ENCODE measurements around the gene WASHC3. TPM values are rescaled to one million over a fixed set of nuclear protein-coding genes. Genes with fewer than 3 reads are reported as not detected.
A peak's percentile ranks its signal among the peaks of the same experiment; 100 is the strongest.

Gene WASHC3, protein sequence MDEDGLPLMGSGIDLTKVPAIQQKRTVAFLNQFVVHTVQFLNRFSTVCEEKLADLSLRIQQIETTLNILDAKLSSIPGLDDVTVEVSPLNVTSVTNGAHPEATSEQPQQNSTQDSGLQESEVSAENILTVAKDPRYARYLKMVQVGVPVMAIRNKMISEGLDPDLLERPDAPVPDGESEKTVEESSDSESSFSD
- 55.5 and 66.8 TPM in 2 replicates for total RNA-seq
- 59.8 and 60.3 TPM in 2 replicates for polyA plus RNA-seq

DNA sequence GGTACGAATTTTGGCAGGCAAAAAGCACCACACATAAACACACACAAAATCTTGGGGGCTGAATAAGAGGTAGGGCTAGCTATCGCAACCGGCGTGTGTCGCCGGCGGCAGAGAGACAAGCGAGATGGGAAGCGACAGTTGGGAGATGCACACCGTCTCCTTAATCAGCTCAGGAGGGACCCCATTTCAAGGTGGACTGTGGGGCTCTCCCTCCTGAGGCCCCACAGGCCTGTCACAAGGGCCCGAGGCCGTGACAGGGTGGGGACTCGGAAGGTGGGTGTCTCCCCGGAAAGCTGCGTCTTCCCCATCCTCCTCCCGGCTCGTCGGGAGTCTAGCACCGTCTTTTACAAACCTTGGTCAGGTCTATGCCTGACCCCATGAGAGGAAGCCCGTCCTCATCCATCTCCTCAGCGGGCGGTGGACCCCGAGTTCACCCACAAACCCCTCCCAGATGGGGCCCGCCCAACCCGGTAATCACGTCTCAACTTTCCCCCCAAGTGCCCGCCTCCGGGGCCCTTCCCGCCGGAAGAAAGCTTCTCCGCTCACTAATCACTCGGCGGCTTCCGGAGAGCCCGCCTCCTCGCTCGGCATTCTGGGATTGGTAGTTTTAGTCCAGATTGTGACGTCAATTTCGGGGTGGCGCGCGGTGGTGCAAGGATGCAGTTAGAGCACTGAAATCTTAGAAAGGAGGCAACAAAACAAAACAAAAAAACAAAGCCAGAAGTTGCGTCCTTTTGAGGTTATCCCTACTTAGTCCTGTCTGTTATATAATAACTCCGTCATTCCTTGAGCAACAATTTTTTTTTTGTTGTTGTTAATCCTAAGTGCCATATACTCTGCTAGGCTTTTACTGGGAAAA is at the start of gene WASHC3:
Gene WASHC3, minus strand, starts transcription at position 432 of the 859 bp plus-strand sequence. Its CDS starts 29 bp downstream, at position 403.
- WGBS (ENCODE audit: low lambda C conversion rate, missing lambda C conversion rate) = under 1% methylated on average over 39 of the region's 44 CpGs
- no peaks in the 10 kb centered on the region for H3K27me3 ChIP-seq
- H4K20me1 ChIP-seq (ENCODE audit: insufficient read depth, poor library complexity, severe bottlenecking) = no peaks in the 10 kb centered on the region
- H3K9me3 ChIP-seq (ENCODE audit: low read depth) = no peaks in the 10 kb centered on the region
- H3K4me1 ChIP-seq (ENCODE audit: insufficient read depth) = no peaks in the 10 kb centered on the region
- peak; percentile 96 for DNase-seq (ENCODE audit: low spot score)
- no peaks in the 10 kb centered on the region for H3K9me2 ChIP-seq (replicated peaks; ENCODE audit: insufficient read depth)
- peak within 1 kb of the TSS; percentile 78 for H3K27ac ChIP-seq
- TF ChIP-seq EZH2 (IDR thresholded peaks at IDR 0.05; ENCODE audit: borderline replicate concordance) = no peak
- TF ChIP-seq, protein P1, sequence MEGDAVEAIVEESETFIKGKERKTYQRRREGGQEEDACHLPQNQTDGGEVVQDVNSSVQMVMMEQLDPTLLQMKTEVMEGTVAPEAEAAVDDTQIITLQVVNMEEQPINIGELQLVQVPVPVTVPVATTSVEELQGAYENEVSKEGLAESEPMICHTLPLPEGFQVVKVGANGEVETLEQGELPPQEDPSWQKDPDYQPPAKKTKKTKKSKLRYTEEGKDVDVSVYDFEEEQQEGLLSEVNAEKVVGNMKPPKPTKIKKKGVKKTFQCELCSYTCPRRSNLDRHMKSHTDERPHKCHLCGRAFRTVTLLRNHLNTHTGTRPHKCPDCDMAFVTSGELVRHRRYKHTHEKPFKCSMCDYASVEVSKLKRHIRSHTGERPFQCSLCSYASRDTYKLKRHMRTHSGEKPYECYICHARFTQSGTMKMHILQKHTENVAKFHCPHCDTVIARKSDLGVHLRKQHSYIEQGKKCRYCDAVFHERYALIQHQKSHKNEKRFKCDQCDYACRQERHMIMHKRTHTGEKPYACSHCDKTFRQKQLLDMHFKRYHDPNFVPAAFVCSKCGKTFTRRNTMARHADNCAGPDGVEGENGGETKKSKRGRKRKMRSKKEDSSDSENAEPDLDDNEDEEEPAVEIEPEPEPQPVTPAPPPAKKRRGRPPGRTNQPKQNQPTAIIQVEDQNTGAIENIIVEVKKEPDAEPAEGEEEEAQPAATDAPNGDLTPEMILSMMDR (IDR thresholded peaks at IDR 0.05; ENCODE audit: poor library complexity) = no peak
- TF ChIP-seq EZH2phosphoT487 (IDR thresholded peaks at IDR 0.05; ENCODE audit: low read depth, severe bottlenecking, unreplicated experiment) = no peak
- peak within 1 kb of the TSS; percentile 83 for H3K4me2 ChIP-seq
- peak within 1 kb of the TSS; percentile 72 for H2AFZ ChIP-seq
- H3K4me3 ChIP-seq = peak within 1 kb of the TSS; percentile 55
- no peaks in the 10 kb centered on the region for H3K36me3 ChIP-seq (replicated peaks; ENCODE audit: insufficient read depth, low read depth)
- peaks cover 4% of the 10 kb centered on the region for H3K79me2 ChIP-seq

DNA sequence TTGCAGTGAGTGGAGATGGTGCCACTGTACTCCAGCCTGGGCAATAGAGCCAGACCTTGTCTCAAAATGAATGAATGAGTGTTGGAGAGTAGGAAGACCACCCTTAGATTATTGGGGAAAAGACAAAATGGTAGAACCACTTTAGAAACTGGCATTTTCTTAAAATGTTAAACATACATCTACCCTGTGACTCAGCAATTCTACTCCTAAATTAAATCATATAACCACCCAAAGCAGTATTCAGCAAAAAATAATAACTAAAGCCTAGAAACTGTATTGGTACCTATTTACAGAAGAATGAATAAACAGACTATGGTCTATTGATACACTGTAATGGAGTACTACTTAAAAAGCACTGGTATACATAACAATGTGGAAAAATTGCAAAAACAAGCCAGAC is 49.0 kb upstream of the WASHC3 start:
- TF ChIP-seq EZH2phosphoT487 (IDR thresholded peaks at IDR 0.05; ENCODE audit: low read depth, severe bottlenecking, unreplicated experiment) (no peak), EZH2 (IDR thresholded peaks at IDR 0.05; ENCODE audit: borderline replicate concordance) (no peak)
- TF ChIP-seq, protein P1 (IDR thresholded peaks at IDR 0.05; ENCODE audit: poor library complexity) = no peak
- H3K9me2 ChIP-seq (replicated peaks; ENCODE audit: insufficient read depth) = no peaks in the 10 kb centered on the region
- no peak for DNase-seq (ENCODE audit: low spot score)

DNA sequence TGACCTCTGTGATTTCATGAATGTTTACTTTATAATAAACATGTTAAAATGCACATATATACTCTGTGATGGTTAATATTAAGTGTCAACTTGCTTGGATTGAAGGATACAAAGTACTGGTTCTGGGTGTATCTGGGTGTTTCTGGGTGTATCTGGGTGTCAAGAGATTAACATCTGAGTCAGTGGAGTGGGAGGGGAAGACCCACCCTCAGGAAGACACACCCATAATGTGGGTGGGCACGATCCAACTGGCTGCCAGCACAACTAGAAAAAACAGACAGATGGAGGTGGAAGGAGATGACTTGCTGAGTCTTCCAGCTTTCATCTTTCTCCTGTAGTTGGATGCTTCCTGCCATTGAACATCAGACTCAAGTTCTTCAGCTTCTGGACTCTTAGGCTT is 46.2 kb upstream of the WASHC3 start:
- Histone ChIP-seq H4K20me1 (ENCODE audit: insufficient read depth, poor library complexity, severe bottlenecking) (no peaks in the 10 kb centered on the region), H3K4me1 (ENCODE audit: insufficient read depth) (no peaks in the 10 kb centered on the region), H3K79me2 (no peaks in the 10 kb centered on the region), H3K4me3 (no peak overlapping the region), H3K9me2 (replicated peaks; ENCODE audit: insufficient read depth) (no peaks in the 10 kb centered on the region), H3K9me3 (ENCODE audit: low read depth) (no peaks in the 10 kb centered on the region), H2AFZ (no peak overlapping the region), H3K27ac (no peak overlapping the region), H3K27me3 (no peaks in the 10 kb centered on the region), H3K4me2 (no peak overlapping the region), H3K36me3 (replicated peaks; ENCODE audit: insufficient read depth, low read depth) (no peaks in the 10 kb centered on the region)
- no peak for DNase-seq (ENCODE audit: low spot score)
- 91% methylated on average over 1 of the region's 1 CpG for WGBS (ENCODE audit: low lambda C conversion rate, missing lambda C conversion rate)
- TF ChIP-seq, protein P1 (IDR thresholded peaks at IDR 0.05; ENCODE audit: poor library complexity) = no peak

More for the DNA sequence above, 49.0 kb upstream of the WASHC3 start:
- no peaks in the 10 kb centered on the region for H3K79me2 ChIP-seq
- no peaks in the 10 kb centered on the region for H3K36me3 ChIP-seq (replicated peaks; ENCODE audit: insufficient read depth, low read depth)
- H3K4me1 ChIP-seq (ENCODE audit: insufficient read depth) = no peaks in the 10 kb centered on the region
- H2AFZ ChIP-seq = no peak overlapping the region
- no peak overlapping the region for H3K27ac ChIP-seq
- H3K4me3 ChIP-seq = no peak overlapping the region
- H3K9me3 ChIP-seq (ENCODE audit: low read depth) = no peaks in the 10 kb centered on the region
- no peak overlapping the region for H3K4me2 ChIP-seq
- H4K20me1 ChIP-seq (ENCODE audit: insufficient read depth, poor library complexity, severe bottlenecking) = no peaks in the 10 kb centered on the region
- no peaks in the 10 kb centered on the region for H3K27me3 ChIP-seq

Measured in hepatocyte (in vitro differentiated cells).